Measurements from ENCODE around the gene PFKFB4. TPM values are rescaled to one million over a fixed set of nuclear protein-coding genes. Genes with fewer than 3 reads are reported as not detected.

Gene PFKFB4
- total RNA-seq, 2 donors from 2014 or later = 2.0 to 4.5 TPM

- intact Hi-C loops (cut with DNase I) = no loop called here
- DNase-seq (ENCODE audit: low spot score) = no peak
These were observed 31.6 kb upstream of the PFKFB4 start for GRCh38 chr3:48588230-48588629.

DNA sequence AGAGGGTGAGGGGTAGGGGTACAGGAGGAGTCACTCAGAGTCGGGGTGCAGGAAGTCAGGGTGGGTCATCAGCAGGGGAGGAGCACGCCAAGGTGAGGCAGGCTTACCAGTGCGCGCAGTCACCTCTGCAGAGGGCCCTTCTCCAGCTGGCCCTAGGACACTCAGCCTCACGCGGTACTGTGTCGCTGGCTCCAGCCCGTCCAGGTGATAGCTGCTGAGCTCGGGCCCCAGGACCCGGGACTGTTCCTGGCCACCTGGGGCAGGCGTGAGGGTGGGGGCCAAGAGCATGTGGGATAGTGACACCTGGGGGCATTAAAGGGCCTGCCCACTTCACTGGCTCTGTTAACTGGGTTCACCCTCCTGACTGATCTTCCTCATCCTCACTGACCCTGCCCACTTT is 31.1 kb upstream of the PFKFB4 start:
- intact Hi-C loops (cut with DNase I) = no loop called here
- no peak for DNase-seq (ENCODE audit: low spot score)

DNA sequence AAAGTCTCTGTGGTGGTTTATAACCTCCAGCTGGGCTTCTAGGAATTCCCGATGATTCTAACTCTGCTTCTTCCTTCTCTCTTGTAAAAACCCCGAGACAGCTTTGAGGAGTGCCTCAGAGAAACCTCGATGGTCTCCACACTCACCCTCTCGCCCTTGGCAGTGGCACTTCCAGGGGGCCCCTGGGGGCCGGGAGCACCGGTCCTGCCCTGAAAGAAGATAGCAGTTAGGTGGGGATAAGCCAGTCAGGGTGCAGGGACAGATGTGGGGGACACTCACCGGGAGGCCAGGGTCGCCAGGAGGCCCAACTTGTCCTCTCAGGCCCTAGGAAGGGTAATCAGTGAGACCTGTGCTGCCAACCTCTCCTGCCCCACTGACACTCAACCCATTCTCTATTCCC is 28.8 kb upstream of the PFKFB4 start:
- no peak for DNase-seq (ENCODE audit: low spot score)
- intact Hi-C loops (cut with DNase I) = no loop called here

GRCh38 chr3:48584836-48585235 is 28.2 kb upstream of the PFKFB4 start:
- intact Hi-C loops (cut with DNase I) = no loop called here
- DNase-seq (ENCODE audit: low spot score) = no peak

DNA sequence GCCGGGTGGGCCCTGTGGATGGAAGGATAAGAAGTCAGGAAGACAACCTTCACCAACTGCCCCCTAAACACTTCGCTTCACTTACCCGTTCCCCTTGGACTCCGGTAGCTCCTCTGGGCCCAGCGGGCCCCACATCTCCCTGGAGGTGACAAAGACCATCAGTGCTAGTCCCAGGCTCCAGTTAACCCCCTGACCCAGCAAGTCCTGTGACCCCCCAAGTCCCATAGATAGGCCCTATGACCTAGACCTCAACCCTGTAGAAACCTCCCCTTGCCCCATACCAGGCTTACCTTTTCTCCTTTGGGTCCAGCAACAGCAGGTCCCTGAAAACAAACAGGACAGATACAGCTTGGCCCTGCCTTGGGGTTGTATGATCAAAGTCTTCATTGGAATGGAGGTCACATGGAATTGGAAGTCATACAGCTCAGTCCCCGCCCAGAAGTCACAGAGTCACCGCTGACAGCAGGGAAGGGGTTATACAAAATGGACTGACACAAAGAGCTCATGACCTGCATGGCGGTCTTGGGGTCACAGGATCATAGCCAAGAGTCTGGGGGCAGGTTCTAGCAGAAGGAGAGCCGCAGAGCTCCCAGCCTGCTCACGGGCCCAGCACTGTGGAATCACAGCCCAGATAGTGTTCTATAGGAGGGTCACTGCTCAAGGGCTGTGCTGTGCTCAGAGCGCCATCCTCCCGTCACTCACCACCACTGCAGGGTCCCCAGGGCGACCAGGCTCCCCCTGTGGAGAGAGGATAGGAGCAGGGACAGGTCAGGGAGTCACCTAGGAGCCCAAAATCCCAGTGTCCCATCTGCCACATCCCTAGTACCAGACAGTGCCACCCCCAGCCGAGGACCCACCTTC is 25.2 kb upstream of the PFKFB4 start:
- intact Hi-C loops (cut with DNase I) = no loop called here
- DNase-seq (ENCODE audit: low spot score) = no peak

DNA sequence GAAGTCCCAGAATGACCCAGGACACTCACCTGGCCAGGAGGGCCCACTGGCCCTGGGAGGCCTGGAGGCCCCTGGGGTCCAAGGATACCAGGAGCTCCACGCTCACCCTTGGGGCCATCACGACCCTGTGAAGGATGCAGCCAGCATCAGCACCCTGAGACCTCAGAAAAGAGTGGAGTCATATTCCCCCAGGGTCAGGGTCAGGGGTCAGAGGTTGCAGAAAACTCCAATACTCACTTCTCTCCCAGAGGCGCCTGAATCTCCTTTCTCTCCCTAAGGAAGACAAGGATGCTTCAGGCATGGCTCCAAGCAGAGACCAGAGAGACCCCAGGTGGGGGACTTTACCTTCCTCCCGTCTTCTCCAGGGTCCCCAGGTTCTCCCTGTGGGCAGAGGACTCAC is 20.0 kb upstream of the PFKFB4 start:
- intact Hi-C loops (cut with DNase I) = no loop called here
- DNase-seq (ENCODE audit: low spot score) = no peak

DNA sequence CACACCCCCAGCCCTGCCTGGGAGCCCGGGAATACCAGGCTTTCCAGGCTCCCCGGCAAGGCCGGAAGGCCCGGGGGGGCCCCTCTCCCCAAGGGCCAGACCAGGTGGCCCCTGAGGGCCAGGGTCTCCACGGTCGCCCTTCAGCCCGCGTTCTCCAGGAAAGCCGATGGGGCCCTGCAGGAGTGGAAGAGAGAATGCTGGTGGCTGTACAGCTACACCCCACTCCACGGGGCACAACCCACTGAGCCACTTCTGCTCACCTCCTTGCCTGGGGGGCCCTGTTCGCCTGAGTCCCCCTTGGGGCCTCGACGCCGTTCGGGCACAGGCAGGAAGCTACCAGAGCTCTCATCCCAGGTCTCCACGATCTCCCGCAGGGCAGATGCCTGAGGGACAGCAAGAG is 18.8 kb upstream of the PFKFB4 start:
- no peak for DNase-seq (ENCODE audit: low spot score)
- intact Hi-C loops (cut with DNase I) = no loop called here

DNA sequence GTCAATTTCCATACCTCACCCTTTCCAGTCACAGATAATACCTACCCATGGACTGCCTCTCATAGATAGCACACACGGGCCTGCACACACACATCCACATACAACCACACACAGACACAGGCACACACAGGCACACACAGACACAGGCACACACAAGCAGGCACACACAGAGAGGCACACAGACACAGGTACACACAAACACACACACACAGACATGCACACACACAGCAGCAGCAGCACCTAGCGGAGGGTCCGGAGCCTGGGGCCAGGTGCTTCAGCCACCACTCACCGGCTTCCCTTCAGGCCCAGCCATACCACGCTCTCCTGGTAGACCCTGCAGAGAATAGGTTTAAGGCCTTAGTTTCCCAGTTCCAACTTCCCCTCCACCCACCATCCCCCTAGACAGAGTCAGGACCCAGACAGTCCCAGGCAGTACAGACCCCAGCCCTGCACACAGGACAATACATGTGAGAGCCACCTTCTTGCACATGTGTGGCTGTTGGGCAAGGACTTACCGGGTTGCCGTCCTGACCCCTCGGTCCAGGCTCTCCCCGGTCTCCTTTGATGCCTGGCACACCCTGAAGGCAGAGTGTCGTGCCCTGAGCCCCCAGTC is 17.5 kb upstream of the PFKFB4 start:
- no peak for DNase-seq (ENCODE audit: low spot score)
- intact Hi-C loops (cut with DNase I) = no loop called here

DNA sequence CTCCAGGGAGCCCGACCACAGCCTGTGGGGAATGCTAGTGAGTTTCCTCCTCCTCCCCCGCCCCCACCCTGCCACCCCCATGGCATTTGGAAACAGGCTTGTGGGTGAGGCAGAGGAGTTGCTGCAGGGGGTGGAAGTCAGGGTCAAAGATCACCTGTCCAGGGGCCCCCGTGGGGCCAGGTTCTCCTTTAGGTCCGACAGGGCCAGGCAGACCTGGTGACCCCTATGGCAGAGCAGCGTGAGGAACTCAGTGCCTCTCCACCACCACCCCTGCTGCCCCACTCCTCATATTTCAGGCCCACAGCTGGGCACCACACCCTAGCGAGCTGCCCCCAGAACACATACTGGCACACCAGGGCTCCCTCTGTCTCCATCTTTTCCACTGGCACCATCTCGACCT is 15.9 kb upstream of the PFKFB4 start:
- intact Hi-C loops (cut with DNase I) = no loop called here
- DNase-seq (ENCODE audit: low spot score) = no peak

DNA sequence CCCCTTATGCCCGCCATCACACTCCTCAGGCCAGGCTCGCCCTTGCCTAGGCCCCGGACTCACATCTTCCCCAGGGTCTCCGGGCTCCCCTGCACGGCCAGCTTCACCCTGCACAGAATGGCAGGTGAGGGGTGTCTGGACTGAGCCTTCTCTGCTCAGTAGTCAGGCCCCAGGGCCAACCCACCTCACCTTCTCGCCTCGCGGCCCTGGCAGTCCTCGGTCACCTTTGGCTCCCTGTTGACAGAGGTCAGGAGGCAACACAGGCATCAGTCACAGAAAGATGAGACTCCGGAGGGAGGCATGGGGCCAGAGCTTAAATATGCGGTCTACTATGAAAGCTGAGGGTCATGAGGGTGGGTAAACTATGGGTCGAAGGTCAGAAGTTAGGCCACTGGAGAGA is 15.3 kb upstream of the PFKFB4 start:
- intact Hi-C loops (cut with DNase I) = no loop called here

GRCh38 chr3:48569808-48570450 is 13.3 kb upstream of the PFKFB4 start:
- intact Hi-C loops (cut with DNase I) = no loop called here
- DNase-seq (ENCODE audit: low spot score) = no peak

More for the DNA sequence above, 15.3 kb upstream of the PFKFB4 start:
- no peak for DNase-seq (ENCODE audit: low spot score)

GRCh38 chr3:48569400-48569799 is 12.8 kb upstream of the PFKFB4 start:
- intact Hi-C loops (cut with DNase I) = no loop called here
- no peak for DNase-seq (ENCODE audit: low spot score)

DNA sequence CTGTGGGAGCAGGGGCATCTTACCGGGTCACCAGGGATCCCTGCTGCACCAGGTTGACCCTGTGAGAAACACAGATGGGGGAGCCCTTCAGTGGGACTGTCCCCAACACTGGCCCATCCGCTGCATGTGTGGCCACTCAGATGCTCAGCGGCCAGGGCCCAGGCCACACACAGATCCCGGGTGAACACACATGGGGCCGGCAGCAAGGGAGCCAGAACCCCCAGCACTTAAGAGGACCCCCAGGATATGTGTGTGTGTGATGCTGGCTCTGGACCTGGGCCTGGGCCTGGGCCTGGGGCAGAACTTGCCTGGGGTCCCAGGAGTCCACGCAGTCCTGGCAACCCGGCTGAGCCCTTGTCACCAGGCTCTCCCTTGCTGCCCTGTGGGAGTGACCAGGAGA is 11.9 kb upstream of the PFKFB4 start:
- intact Hi-C loops (cut with DNase I) = no loop called here
- no peak for DNase-seq (ENCODE audit: low spot score)

GRCh38 chr3:48567500-48567899 is 10.9 kb upstream of the PFKFB4 start:
- DNase-seq (ENCODE audit: low spot score) = no peak
- intact Hi-C loops (cut with DNase I) = no loop called here

GRCh38 chr3:48567090-48567489 is 10.5 kb upstream of the PFKFB4 start:
- DNase-seq (ENCODE audit: low spot score) = no peak
- intact Hi-C loops (cut with DNase I) = no loop called here

- DNase-seq (ENCODE audit: low spot score) = no peak
- intact Hi-C loops (cut with DNase I) = no loop called here
These were observed 9.8 kb upstream of the PFKFB4 start for GRCh38 chr3:48566401-48566760.

GRCh38 chr3:48565591-48566400 is 9.2 kb upstream of the PFKFB4 start:
- DNase-seq (ENCODE audit: low spot score) = no peak
- intact Hi-C loops (cut with DNase I) = no loop called here

DNA sequence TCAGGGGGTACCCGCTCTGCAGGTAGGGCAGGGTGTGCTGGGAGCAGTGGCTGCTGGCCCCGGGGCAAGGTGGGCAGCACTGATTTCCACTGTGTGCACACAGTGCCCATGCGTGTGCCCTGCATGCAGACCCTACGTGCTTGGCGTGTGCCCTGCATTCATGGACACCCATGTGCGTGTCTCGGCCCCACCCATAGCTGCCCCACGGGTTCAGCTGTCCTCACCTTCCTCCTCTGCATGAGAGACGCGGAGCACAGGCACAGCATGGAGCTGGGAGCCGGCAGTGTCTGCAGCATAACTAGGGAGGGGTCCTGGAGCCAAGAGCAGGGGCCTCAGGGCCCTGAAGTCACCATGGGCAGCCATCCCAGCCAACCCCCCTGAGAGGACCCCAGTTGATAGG is 8.6 kb upstream of the PFKFB4 start:
- DNase-seq (ENCODE audit: low spot score) = no peak
- intact Hi-C loops (cut with DNase I) = no loop called here

DNA sequence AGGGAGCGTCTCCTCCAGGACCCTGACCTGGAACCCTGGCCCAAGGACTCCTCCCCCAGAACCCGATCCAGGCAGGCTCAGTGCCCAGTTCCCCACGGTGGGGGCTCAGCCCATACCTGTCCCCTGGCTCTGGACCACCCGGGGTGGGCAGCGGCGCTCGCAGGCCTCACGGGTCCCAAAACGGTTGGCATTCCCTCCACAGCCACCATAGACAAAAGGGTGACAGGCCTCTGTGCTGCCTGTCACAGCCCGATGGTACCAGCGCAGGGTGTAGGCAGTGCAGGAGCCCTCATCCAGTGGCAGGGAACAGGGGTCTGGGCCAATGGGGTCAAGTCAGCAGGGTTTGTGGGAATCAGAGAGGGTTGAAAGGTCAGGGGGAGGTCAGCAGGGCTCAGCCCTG is 8.1 kb upstream of the PFKFB4 start:
- intact Hi-C loops (cut with DNase I) = no loop called here
- no peak for DNase-seq (ENCODE audit: low spot score)

- DNase-seq (ENCODE audit: low spot score) = peak; percentile 89
- intact Hi-C loops (cut with DNase I) = no loop called here
These were observed 7.4 kb upstream of the PFKFB4 start for GRCh38 chr3:48564022-48564421.

Measured in posterior vena cava (tissue), 2 donors.